Erythroblast (primary cell): ENCODE measurements around the gene BFSP2.

Source experiments
- GATA1 ChIP-seq: IDR thresholded peaks from 2 replicates; pipeline ENCODE4 v1.6.1; 2011; ENCODE audit warnings: low read depth, mild to moderate bottlenecking, control low read depth, low read length, moderate library complexity
- POLR2A ChIP-seq: IDR thresholded peaks from 2 replicates; pipeline ENCODE4 v1.6.1; 2011; ENCODE audit warnings: mild to moderate bottlenecking, low read length

DNA sequence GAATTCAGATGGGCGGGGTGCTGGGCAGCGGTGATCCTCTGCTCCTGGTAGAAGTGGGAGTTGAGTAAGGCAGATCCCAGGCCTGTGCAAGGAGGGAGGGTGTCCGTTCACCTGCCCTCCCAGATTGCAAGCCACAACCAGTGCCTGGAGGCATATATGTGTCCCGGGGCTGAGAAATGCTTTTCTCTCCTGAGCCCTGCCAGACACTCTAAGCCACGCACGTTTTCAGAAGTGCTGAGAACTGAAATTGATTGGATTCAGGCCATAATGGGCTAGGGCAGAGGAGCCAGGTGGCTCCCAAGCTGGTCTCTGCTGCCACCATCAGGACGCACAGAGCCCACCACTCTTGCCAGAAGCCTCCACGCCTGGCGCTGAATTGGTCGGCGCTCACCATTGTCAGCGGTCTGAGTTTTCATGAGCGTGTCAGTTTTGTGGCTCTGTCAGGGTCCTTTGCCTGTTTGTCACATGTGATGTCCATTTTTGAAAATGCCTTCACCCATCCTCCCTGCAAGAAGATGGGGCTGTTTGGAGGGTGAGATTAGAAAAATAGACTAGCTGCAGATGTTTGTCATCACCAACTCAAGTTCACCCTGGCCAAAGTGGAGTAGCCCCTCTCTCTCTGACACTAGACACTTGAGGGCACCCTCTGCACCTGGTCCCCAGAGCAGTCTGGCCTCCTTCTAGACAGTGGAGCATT is 15.4 kb upstream of the BFSP2 start:
- TF ChIP-seq POLR2A: no peak
- TF ChIP-seq GATA1: no peak
